Panc1 (cell line): Measurements from ENCODE around the gene ABCB1.

ENCODE experiments used
- CTCF ChIP-seq: fragments of 450-650 bp; IDR thresholded peaks from 2 replicates; pipeline ENCODE4 v1.5.1; 2017; ENCODE audit warnings: mild to moderate bottlenecking
- POLR2AphosphoS5 ChIP-seq: IDR thresholded peaks from 2 replicates; pipeline ENCODE4 v1.6.1; 2012; ENCODE audit warnings: mild to moderate bottlenecking, low read depth, low read length, moderate library complexity
- REST ChIP-seq, 2 experiments: IDR thresholded peaks; 2 replicates each; pipeline ENCODE4 v1.6.1; 2011 to 2012; ENCODE audit warnings: low read depth in 2 of 2, control low read depth in 1 of 2, low read length in 1 of 2, mild to moderate bottlenecking in 1 of 2, moderate library complexity in 1 of 2; ENCODE audit not compliant: insufficient read depth in 1 of 2

- TF ChIP-seq POLR2AphosphoS5 (no peak), CTCF (peak; percentile 72), REST (IDR thresholded peaks at IDR 0.05; ENCODE audit: insufficient read depth in 1 of 2, low read depth in 2 of 2, low read length in 1 of 2) (no peak)
Measured at GRCh38 chr7:87564296-87564963, 36.3 kb downstream of the ABCB1 start.
